Keratinocyte (primary cell): Measurements from ENCODE around the gene DHRS12. TPM values are rescaled to one million over a fixed set of nuclear protein-coding genes. Genes with fewer than 3 reads are reported as not detected.

Experiments used
- DNase-seq: peaks from one replicate; pipeline ENCODE4 v3.0.0-alpha.2; 2011; ENCODE audit warnings: low read depth, missing footprints, low spot score
- FAIRE-seq: peaks from 2 replicates; lab custom pipeline; 2011; peaks lifted over from hg19 to GRCh38; lab: Jason Lieb, UNC
- H2AFZ ChIP-seq: 2 replicates; pipeline ENCODE4 v1.6.0; 2012; ENCODE audit warnings: low read length, control low read depth, inconsistent platforms; ENCODE audit not compliant: control insufficient read depth
- H3K27ac ChIP-seq: 2 replicates; pipeline ENCODE4 v1.5.1; 2011; ENCODE audit warnings: low read length; ENCODE audit not compliant: control insufficient read depth, insufficient read depth
- H3K27me3 ChIP-seq: 3 replicates; pipeline ENCODE4 v1.6.0; 2011; ENCODE audit warnings: low read length; ENCODE audit not compliant: control insufficient read depth, insufficient read depth; ENCODE audit errors: extremely low read depth
- H3K36me3 ChIP-seq, 2 experiments: 2 replicates in 1 of 2; 3 replicates in 1 of 2; pipeline ENCODE4 v1.5.1; 2011; ENCODE audit warnings: low read length in 2 of 2, mild to moderate bottlenecking in 1 of 2; ENCODE audit not compliant: control insufficient read depth in 2 of 2, insufficient read depth in 2 of 2; ENCODE audit errors: extremely low read depth in 1 of 2
- H3K4me1 ChIP-seq: 3 replicates; pipeline ENCODE4 v1.5.1; 2011; ENCODE audit warnings: low read length; ENCODE audit not compliant: control insufficient read depth, insufficient read depth; ENCODE audit errors: extremely low read depth
- H3K4me2 ChIP-seq: 3 replicates; pipeline ENCODE4 v1.6.0; 2011; ENCODE audit warnings: low read depth, low read length; ENCODE audit not compliant: control insufficient read depth, insufficient read depth; ENCODE audit errors: extremely low read depth
- H3K4me3 ChIP-seq, 3 experiments: fragments of 200-600 bp in 1 of 3; sonication (generic) in 1 of 3; 2 replicates in 2 of 3; 3 replicates in 1 of 3; pipeline ENCODE4 v1.5.1; 2011 to 2016; ENCODE audit warnings: low read length in 3 of 3, mild to moderate bottlenecking in 3 of 3, control low read depth in 2 of 3, inconsistent platforms in 1 of 3, low read depth in 1 of 3, mixed read lengths in 1 of 3, mixed run types in 1 of 3, moderate library complexity in 1 of 3; ENCODE audit not compliant: control insufficient read depth in 2 of 3, insufficient read depth in 2 of 3; ENCODE audit errors: extremely low read depth in 1 of 3
- H3K79me2 ChIP-seq: 2 replicates; pipeline ENCODE4 v1.6.0; 2012; ENCODE audit warnings: low read length; ENCODE audit not compliant: control insufficient read depth, insufficient read depth
- H3K9ac ChIP-seq: 3 replicates; pipeline ENCODE4 v1.6.0; 2011; ENCODE audit warnings: low read length; ENCODE audit not compliant: control insufficient read depth, insufficient read depth; ENCODE audit errors: extremely low read depth
- H3K9me1 ChIP-seq: 3 replicates; pipeline ENCODE4 v1.6.0; 2011; ENCODE audit warnings: low read length; ENCODE audit not compliant: control insufficient read depth, insufficient read depth; ENCODE audit errors: extremely low read depth
- H3K9me3 ChIP-seq: 2 replicates; pipeline ENCODE4 v1.5.1; 2012; ENCODE audit warnings: low read depth, low read length; ENCODE audit not compliant: control insufficient read depth
- H4K20me1 ChIP-seq: 3 replicates; pipeline ENCODE4 v1.6.0; 2011; ENCODE audit warnings: low read length; ENCODE audit not compliant: control insufficient read depth, insufficient read depth; ENCODE audit errors: extremely low read depth
- EZH2 ChIP-seq: IDR thresholded peaks from one replicate; pipeline ENCODE4 v1.6.1; 2012; ENCODE audit warnings: inconsistent platforms, mild to moderate bottlenecking, low read length, moderate library complexity
- dilution Hi-C: fragments of 300-500 bp; cut with MboI; formaldehyde crosslinking; loops from one replicate; pipeline ENCODE4 v1.7.0; 2020; ENCODE audit warnings: low sequenced_read_pairs; ENCODE audit not compliant: extremely low pct_ligation_motif_present
- polyA plus RNA-seq, 5 experiments: library from polyadenylated mRNA; depleted of rRNA in 3 of 5; stranded (reverse) in 3 of 5; stranded (forward) in 1 of 5; unstranded in 1 of 5; fragments of >200 nt; gene quantifications; 1 replicate in 1 of 5; 2 replicates in 3 of 5; 3 replicates in 1 of 5; pipeline versions ENCODE4 v1.2.1 to v1.2.3, GENCODE V29; 2011 to 2012; ENCODE audit warnings: missing spikeins in 2 of 5, low read depth in 1 of 5, low replicate concordance in 1 of 5
- TF ChIP-seq, protein P1 (sequence below), 3 experiments: IDR thresholded peaks in 1 of 3; conservative IDR thresholded peaks in 1 of 3; optimal IDR thresholded peaks in 1 of 3; 2 replicates in 2 of 3; 3 replicates in 1 of 3; pipeline versions ENCODE3 to v1.5.1; 2011; ENCODE audit warnings: low read length in 3 of 3, mild to moderate bottlenecking in 3 of 3, moderate library complexity in 2 of 3, control low read depth in 1 of 3, inconsistent platforms in 1 of 3; ENCODE audit not compliant: insufficient read depth in 2 of 3; ENCODE audit errors: extremely low read depth in 1 of 3

DHRS12 gene
- polyA plus RNA-seq, 1 donor (not counting 4 experiments of a cell fraction or from before 2014, with no cell fraction given): 6.1 TPM

DNA sequence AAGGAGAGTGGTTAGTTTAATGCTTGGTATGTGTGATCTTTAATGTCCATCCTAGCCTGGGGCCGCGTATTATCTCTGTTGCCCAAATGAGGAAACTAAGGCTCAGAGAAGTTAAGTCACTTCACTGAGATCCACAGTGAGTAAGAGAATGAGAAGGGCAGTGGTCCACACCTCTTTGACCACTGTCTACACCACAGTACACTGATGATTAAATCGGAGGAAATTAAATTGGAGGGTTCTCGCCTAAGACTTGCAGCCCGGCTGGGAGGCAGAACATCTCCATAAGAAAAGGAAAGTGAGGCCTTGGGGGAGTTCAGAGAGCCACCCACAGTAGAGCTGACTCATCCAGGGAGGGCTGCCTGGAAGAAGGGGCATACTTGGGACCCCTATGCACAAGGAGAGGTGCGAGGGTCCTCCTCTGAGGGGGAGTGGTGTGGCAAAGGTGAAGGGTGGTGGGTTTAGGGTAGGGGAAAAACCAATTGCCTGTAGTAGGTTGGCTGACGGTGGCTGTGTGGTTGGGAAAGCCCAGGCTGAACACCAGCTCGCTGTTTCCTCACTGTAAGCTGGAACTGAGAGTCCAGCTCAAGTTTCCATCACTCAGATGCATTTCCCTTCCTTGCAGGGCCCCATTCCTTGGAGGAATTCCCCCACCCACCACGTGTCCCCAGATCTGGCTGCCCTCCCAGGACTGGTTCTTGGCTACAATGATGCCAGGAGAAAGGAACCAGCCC, 15.0 kb upstream of the DHRS12 start:
- no peaks in the 10 kb centered on the region for H4K20me1 ChIP-seq
- no peak overlapping the region for H3K9ac ChIP-seq
- H3K9me1 ChIP-seq: no peaks in the 10 kb centered on the region
- no peak overlapping the region for H3K4me3 ChIP-seq
- DNase-seq (no peak), FAIRE-seq (no peak)
- dilution Hi-C loops: no loop called here
- peaks cover 24% of the 10 kb centered on the region for H3K27me3 ChIP-seq
- no peaks in the 10 kb centered on the region for H3K36me3 ChIP-seq
- H3K9me3 ChIP-seq: no peaks in the 10 kb centered on the region
- TF ChIP-seq, protein P1, sequence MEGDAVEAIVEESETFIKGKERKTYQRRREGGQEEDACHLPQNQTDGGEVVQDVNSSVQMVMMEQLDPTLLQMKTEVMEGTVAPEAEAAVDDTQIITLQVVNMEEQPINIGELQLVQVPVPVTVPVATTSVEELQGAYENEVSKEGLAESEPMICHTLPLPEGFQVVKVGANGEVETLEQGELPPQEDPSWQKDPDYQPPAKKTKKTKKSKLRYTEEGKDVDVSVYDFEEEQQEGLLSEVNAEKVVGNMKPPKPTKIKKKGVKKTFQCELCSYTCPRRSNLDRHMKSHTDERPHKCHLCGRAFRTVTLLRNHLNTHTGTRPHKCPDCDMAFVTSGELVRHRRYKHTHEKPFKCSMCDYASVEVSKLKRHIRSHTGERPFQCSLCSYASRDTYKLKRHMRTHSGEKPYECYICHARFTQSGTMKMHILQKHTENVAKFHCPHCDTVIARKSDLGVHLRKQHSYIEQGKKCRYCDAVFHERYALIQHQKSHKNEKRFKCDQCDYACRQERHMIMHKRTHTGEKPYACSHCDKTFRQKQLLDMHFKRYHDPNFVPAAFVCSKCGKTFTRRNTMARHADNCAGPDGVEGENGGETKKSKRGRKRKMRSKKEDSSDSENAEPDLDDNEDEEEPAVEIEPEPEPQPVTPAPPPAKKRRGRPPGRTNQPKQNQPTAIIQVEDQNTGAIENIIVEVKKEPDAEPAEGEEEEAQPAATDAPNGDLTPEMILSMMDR (optimal IDR thresholded peaks at IDR 0.05 in 1 of 3, IDR thresholded peaks at IDR 0.05 in 1 of 3, conservative IDR thresholded peaks at IDR 0.05 in 1 of 3; ENCODE audit: extremely low read depth in 1 of 3, insufficient read depth in 2 of 3, low read length in 3 of 3): no peak
- no peak for TF ChIP-seq EZH2
- no peak overlapping the region for H2AFZ ChIP-seq
- H3K4me2 ChIP-seq: no peak overlapping the region
- H3K27ac ChIP-seq: no peak overlapping the region
- peaks cover 25% of the 10 kb centered on the region for H3K4me1 ChIP-seq
- H3K79me2 ChIP-seq: no peaks in the 10 kb centered on the region

DNA sequence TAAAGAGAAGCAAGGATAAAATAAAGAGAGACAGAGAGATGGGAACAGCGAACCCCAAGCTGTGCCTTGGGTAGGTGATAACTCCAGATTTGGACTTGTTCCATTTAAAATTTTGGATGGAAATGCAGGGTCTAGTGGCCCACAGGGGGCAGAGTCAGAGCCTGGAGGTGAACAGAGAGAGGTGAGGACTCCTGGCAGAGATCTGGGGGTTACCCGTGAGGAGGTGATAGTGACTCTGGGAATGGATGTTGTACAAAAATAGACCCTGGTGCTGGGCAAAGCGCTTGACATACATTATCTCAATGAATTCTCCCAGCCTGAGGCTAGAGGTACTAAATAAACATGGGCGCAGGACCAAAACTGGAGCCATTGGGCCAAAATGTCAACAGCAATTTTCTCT, 14.3 kb upstream of the DHRS12 start:
- Histone ChIP-seq H3K4me1 (peaks cover 25% of the 10 kb centered on the region), H3K9ac (no peak overlapping the region), H3K4me2 (no peak overlapping the region), H3K4me3 (no peak overlapping the region), H3K27me3 (peaks cover 24% of the 10 kb centered on the region), H4K20me1 (no peaks in the 10 kb centered on the region), H3K36me3 (no peaks in the 10 kb centered on the region), H3K27ac (no peak overlapping the region), H3K9me3 (no peaks in the 10 kb centered on the region), H2AFZ (no peak overlapping the region), H3K9me1 (no peaks in the 10 kb centered on the region), H3K79me2 (no peaks in the 10 kb centered on the region)
- dilution Hi-C loops: no loop called here
- FAIRE-seq (no peak), DNase-seq (no peak)
- TF ChIP-seq EZH2: no peak
- TF ChIP-seq, protein P1 (optimal IDR thresholded peaks at IDR 0.05 in 1 of 3, IDR thresholded peaks at IDR 0.05 in 1 of 3, conservative IDR thresholded peaks at IDR 0.05 in 1 of 3; ENCODE audit: extremely low read depth in 1 of 3, insufficient read depth in 2 of 3, low read length in 3 of 3): no peak
